Measurements from ENCODE around the gene PLXNA2. TPM values are rescaled to one million over a fixed set of nuclear protein-coding genes. Genes with fewer than 3 reads are reported as not detected.

Gene PLXNA2
- 14.4 TPM for total RNA-seq
- long read RNA-seq, full-length matches to known transcripts: 2 of 7 reads
- long read RNA-seq, partial matches to known transcripts: 4 of 7 reads
- long read RNA-seq, other reads (novel, unspliced or antisense): 1 of 7 reads

GRCh38 chr1:208243967-208244916 is at the start of gene PLXNA2:
Gene PLXNA2, minus strand, starts transcription at chr1:208244384. Its CDS starts 26,462 bp downstream, at chr1:208217922.
- ATAC-seq (ENCODE audit: poor library complexity): peak; percentile 87

GRCh38 chr1:208292908-208293307 is 48.7 kb upstream of the PLXNA2 start:
- no peak for ATAC-seq (ENCODE audit: poor library complexity)
- intact Hi-C loops (cut with DNase I): no loop called here
- DNase-seq: no peak

More at GRCh38 chr1:208243967-208244916, at the start of gene PLXNA2:
- intact Hi-C loops (cut with DNase I): loop anchor here (5.0 kb wide), 1 partner anchor 112 kb away; no protein-coding TSS in a partner anchor
- DNase-seq: peak; percentile 92

GRCh38 chr1:208291923-208292711 is 47.9 kb upstream of the PLXNA2 start:
- no peak for ATAC-seq (ENCODE audit: poor library complexity)
- no peak for DNase-seq
- intact Hi-C loops (cut with DNase I): no loop called here

GRCh38 chr1:208291129-208291528 is 46.9 kb upstream of the PLXNA2 start:
- DNase-seq (no peak), ATAC-seq (ENCODE audit: poor library complexity) (no peak)
- intact Hi-C loops (cut with DNase I): no loop called here

- intact Hi-C loops (cut with DNase I): no loop called here
- no peak for DNase-seq
- no peak for ATAC-seq (ENCODE audit: poor library complexity)
These were observed 45.5 kb upstream of the PLXNA2 start for GRCh38 chr1:208289716-208290115.

- ATAC-seq (ENCODE audit: poor library complexity): no peak
- intact Hi-C loops (cut with DNase I): no loop called here
- DNase-seq: no peak
These were observed 44.3 kb upstream of the PLXNA2 start for GRCh38 chr1:208288495-208288894.

GRCh38 chr1:208280681-208281450 is 36.7 kb upstream of the PLXNA2 start:
- DNase-seq (no peak), ATAC-seq (ENCODE audit: poor library complexity) (no peak)
- intact Hi-C loops (cut with DNase I): no loop called here

- no peak for ATAC-seq (ENCODE audit: poor library complexity)
- intact Hi-C loops (cut with DNase I): no loop called here
- DNase-seq: no peak
These were observed 35.8 kb upstream of the PLXNA2 start for GRCh38 chr1:208279826-208280588.

- DNase-seq: no peak
- ATAC-seq (ENCODE audit: poor library complexity): no peak
- intact Hi-C loops (cut with DNase I): no loop called here
These were observed 34.5 kb upstream of the PLXNA2 start for GRCh38 chr1:208278638-208279037.

- intact Hi-C loops (cut with DNase I): no loop called here
- ATAC-seq (ENCODE audit: poor library complexity): no peak
These were observed 32.7 kb upstream of the PLXNA2 start for GRCh38 chr1:208276757-208277435.

GRCh38 chr1:208275083-208275482 is 30.9 kb upstream of the PLXNA2 start:
- DNase-seq: no peak
- no peak for ATAC-seq (ENCODE audit: poor library complexity)
- intact Hi-C loops (cut with DNase I): no loop called here

More at GRCh38 chr1:208276757-208277435, 32.7 kb upstream of the PLXNA2 start:
- DNase-seq: no peak

- no peak for DNase-seq
- no peak for ATAC-seq (ENCODE audit: poor library complexity)
- intact Hi-C loops (cut with DNase I): no loop called here
These were observed 29.3 kb upstream of the PLXNA2 start for GRCh38 chr1:208273386-208274017.

GRCh38 chr1:208272713-208273112 is 28.5 kb upstream of the PLXNA2 start:
- ATAC-seq (ENCODE audit: poor library complexity): no peak
- intact Hi-C loops (cut with DNase I): no loop called here
- no peak for DNase-seq

GRCh38 chr1:208272311-208272710 is 28.1 kb upstream of the PLXNA2 start:
- DNase-seq (no peak), ATAC-seq (ENCODE audit: poor library complexity) (no peak)
- intact Hi-C loops (cut with DNase I): no loop called here

- no peak for DNase-seq
- intact Hi-C loops (cut with DNase I): no loop called here
- no peak for ATAC-seq (ENCODE audit: poor library complexity)
These were observed 27.1 kb upstream of the PLXNA2 start for GRCh38 chr1:208271236-208271635.

- ATAC-seq (ENCODE audit: poor library complexity) (no peak), DNase-seq (no peak)
- intact Hi-C loops (cut with DNase I): no loop called here
These were observed 26.5 kb upstream of the PLXNA2 start for GRCh38 chr1:208270651-208271141.

GRCh38 chr1:208269338-208269666 is 25.1 kb upstream of the PLXNA2 start:
- intact Hi-C loops (cut with DNase I): no loop called here
- ATAC-seq (ENCODE audit: poor library complexity) (no peak), DNase-seq (no peak)

Measured in Right ventricle myocardium superior (tissue), 1 donor.